Lower leg skin (tissue), 4 donors: ENCODE measurements around the gene KCNG4. TPM values are rescaled to one million over a fixed set of nuclear protein-coding genes. Genes with fewer than 3 reads are reported as not detected.

Experiments used
- DNase-seq, 2 donors: peaks; one replicate each; pipeline ENCODE4 v3.0.0-alpha.2; 2019; ENCODE audit warnings: low spot score in 2 of 2
- H3K4me3 ChIP-seq: fragments of 200-600 bp; sonication (generic); 2 replicates; pipeline ENCODE4 v1.5.1; 2017; ENCODE audit warnings: mild to moderate bottlenecking, low read depth; ENCODE audit not compliant: poor library complexity, severe bottlenecking
- CTCF ChIP-seq, 3 donors: fragments of 450-650 bp; IDR thresholded peaks; one replicate each; pipeline ENCODE4 v1.5.1; 2016; ENCODE audit warnings: antibody characterized with exemption in 3 of 3, mild to moderate bottlenecking in 3 of 3, moderate library complexity in 2 of 3
- POLR2A ChIP-seq, 2 donors: fragments of 450-650 bp; IDR thresholded peaks; one replicate each; pipeline ENCODE4 v1.6.1; 2016 to 2017; ENCODE audit warnings: antibody characterized with exemption in 2 of 2, mild to moderate bottlenecking in 1 of 2, moderate library complexity in 1 of 2
- WGBS, 2 donors: methylation state at CpG; one replicate each; pipeline ENCODE4 v1.1.5; 2018; 5-methylcytosine and 5-hydroxymethylcytosine counted together
- intact Hi-C: fragments of 100-400 bp; cut with DNase I; formaldehyde crosslinking; loops from one replicate; pipeline ENCODE4 v1.15.0; 2023; ENCODE audit warnings: low total_unique reads
- total RNA-seq, 4 donors: library from RNA; depleted of rRNA; stranded (reverse); fragments of >200 nt; gene quantifications; one replicate each; pipeline ENCODE4 v1.1.0, GENCODE V29; 2016

Gene KCNG4
- total RNA-seq, 4 donors from 2014 or later: not detected

- intact Hi-C loops: no loop called here
- 92 to 93% methylated on average over 16 of the region's 16 CpGs for WGBS, 2 donors
- no peak overlapping the region for H3K4me3 ChIP-seq
- no peak for DNase-seq
- no peak for TF ChIP-seq CTCF (IDR thresholded peaks at IDR 0.05)
- TF ChIP-seq POLR2A (IDR thresholded peaks at IDR 0.05): no peak
These were observed 48.3 kb downstream of the KCNG4 start for GRCh38 chr16:84191466-84191865.

- intact Hi-C loops: no loop called here
- no peak within 1 kb of the TSS for H3K4me3 ChIP-seq
- TF ChIP-seq CTCF (IDR thresholded peaks at IDR 0.05) (no peak), POLR2A (IDR thresholded peaks at IDR 0.05) (no peak)
- WGBS, 2 donors: 94 to 97% methylated on average over 25 to 47 of the region's 47 CpGs
- DNase-seq: no peak
These were observed 49.0 kb downstream of the KCNG4 start, which contains the start of gene ADAD2 for GRCh38 chr16:84190731-84191388. TSS of gene ADAD2 (plus strand) at chr16:84191157. CDS start at chr16:84191231, 74 bp downstream.

- 2 to 3% methylated on average over 34 to 55 of the region's 55 CpGs for WGBS, 2 donors
- peak in 1 of 3 donors; percentile 70 for TF ChIP-seq CTCF (IDR thresholded peaks at IDR 0.05)
- TF ChIP-seq POLR2A (IDR thresholded peaks at IDR 0.05): no peak
- intact Hi-C loops: loop anchor here (10.0 kb wide), 1 partner anchor 362 kb away; no protein-coding TSS in a partner anchor
- H3K4me3 ChIP-seq: peak within 1 kb of the TSS; percentile 93
- peak; percentile 90 to 98 for DNase-seq
These were observed 53.0 kb downstream of the KCNG4 start, which contains the start of gene TAF1C for GRCh38 chr16:84186685-84187437. TSS of gene TAF1C (minus strand) at chr16:84187057. CDS start at chr16:84184988, 2,069 bp downstream.

GRCh38 chr16:84184775-84185174, 55.0 kb downstream of the KCNG4 start:
- intact Hi-C loops: loop anchor here (10.0 kb wide), 1 partner anchor 360 kb away; no protein-coding TSS in a partner anchor
- H3K4me3 ChIP-seq: no peak overlapping the region
- TF ChIP-seq CTCF (IDR thresholded peaks at IDR 0.05) (no peak), POLR2A (IDR thresholded peaks at IDR 0.05) (no peak)
- DNase-seq: no peak
- 84% methylated on average over 10 of the region's 10 CpGs for WGBS, 2 donors

- intact Hi-C loops: loop anchor here (10.0 kb wide), 1 partner anchor 359 kb away; no protein-coding TSS in a partner anchor
- WGBS, 2 donors: 80 to 83% methylated on average over 10 to 11 of the region's 11 CpGs
- TF ChIP-seq CTCF (IDR thresholded peaks at IDR 0.05): no peak
- TF ChIP-seq POLR2A (IDR thresholded peaks at IDR 0.05): no peak
- H3K4me3 ChIP-seq: no peak overlapping the region
- DNase-seq: no peak
These were observed 55.8 kb downstream of the KCNG4 start for GRCh38 chr16:84183911-84184591.
